ENCODE results near the gene SCAMP1.

The SCAMP1 gene

DNA sequence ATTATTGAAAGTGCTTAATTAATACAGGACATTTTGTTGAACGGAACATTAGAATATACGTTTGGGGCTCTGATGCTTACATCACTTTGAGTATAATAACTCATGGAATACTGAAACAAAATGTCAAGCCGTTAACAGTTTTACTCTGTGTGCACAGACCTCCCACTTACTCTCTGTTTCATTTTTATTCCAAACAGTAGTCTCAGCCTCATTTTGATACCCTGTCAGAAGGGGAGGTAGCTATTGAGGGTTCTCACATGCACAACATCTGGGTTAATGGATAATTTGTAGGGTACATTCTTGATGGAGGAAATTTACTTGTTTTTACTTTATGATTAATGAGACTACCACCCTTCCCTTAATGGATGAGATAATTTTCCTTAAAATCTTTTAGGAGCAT lies 59.0 kb downstream of the SCAMP1 start:
- H3K4me3 ChIP-seq (ENCODE audit: low read depth, low read length): no peak overlapping the region
- TF ChIP-seq, protein P1, sequence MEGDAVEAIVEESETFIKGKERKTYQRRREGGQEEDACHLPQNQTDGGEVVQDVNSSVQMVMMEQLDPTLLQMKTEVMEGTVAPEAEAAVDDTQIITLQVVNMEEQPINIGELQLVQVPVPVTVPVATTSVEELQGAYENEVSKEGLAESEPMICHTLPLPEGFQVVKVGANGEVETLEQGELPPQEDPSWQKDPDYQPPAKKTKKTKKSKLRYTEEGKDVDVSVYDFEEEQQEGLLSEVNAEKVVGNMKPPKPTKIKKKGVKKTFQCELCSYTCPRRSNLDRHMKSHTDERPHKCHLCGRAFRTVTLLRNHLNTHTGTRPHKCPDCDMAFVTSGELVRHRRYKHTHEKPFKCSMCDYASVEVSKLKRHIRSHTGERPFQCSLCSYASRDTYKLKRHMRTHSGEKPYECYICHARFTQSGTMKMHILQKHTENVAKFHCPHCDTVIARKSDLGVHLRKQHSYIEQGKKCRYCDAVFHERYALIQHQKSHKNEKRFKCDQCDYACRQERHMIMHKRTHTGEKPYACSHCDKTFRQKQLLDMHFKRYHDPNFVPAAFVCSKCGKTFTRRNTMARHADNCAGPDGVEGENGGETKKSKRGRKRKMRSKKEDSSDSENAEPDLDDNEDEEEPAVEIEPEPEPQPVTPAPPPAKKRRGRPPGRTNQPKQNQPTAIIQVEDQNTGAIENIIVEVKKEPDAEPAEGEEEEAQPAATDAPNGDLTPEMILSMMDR (IDR thresholded peaks at IDR 0.05; ENCODE audit: borderline replicate concordance, insufficient read depth, low read depth, low read length): no peak

DNA sequence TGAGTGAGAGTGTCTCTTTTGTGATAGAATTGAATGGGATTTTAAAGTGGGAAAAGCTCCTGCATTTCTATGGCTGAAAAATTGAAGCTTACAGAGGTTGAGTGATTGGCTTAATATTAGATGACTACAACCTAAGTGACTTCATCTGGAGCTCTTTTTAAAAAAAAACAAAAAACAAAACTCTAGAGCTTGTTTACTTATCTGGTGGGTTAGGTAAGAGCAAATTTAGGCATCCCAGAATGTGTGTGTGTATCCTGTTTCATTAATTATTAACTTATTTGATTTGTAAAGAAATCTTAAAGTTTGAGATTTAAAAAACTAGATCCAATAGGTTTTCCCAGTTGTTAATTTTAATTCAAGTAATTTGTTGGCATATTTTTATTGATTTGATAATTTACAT lies 60.1 kb downstream of the SCAMP1 start:
- H3K4me3 ChIP-seq (ENCODE audit: low read depth, low read length): no peak overlapping the region
- TF ChIP-seq, protein P1 (IDR thresholded peaks at IDR 0.05; ENCODE audit: borderline replicate concordance, insufficient read depth, low read depth, low read length): no peak

DNA sequence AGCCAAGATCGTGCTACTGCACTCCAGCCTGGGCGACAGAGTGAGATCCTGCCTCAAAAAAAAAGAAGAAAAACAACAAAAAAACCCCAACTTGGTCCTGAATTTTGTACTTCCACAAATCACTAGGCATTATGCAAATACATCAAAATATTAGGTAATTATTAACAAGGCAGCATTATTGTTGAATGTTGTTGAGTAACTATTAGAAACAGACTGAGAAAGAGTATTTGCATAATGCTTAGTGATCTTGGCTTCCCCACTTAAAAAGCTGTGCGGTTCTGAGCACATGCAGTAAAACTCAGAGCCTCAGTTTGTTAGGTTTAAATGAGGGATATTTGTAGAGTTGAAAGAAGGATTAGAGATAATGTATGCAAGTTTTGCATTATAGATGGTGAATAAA lies 64.2 kb downstream of the SCAMP1 start:
- TF ChIP-seq, protein P1 (IDR thresholded peaks at IDR 0.05; ENCODE audit: borderline replicate concordance, insufficient read depth, low read depth, low read length): no peak

DNA sequence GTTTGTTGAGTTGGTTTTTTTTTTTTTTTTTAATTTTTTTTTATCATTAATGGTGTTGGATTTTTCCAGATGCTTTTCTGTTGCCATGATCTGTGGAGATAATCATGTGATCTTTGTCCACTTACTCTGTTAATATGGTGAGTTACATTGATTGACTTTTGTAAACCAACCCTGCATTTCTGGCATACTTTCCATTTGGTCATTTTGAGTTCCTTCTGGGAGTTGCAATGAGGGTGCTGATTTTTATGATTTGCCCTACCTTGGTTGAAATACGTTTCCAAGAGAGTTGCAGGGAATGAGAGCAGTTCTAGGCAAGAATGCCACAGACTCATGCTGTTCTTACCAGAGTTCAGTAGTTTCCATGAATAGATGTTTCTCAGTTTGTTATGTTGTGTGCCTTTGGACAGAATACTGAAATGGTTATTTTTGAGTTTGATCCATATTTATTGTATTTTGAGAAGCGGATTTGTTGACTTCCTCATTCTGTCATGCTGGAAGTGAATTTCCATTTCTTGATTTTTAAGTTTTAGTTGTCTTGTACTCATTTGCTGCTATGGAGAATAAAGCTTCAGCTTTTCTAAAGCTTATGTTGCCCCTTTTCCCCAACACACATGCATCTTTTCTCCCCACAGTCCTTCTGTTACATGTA lies 69.0 kb downstream of the SCAMP1 start:
- TF ChIP-seq, protein P1 (IDR thresholded peaks at IDR 0.05; ENCODE audit: borderline replicate concordance, insufficient read depth, low read depth, low read length): no peak
- H3K4me3 ChIP-seq (ENCODE audit: low read depth, low read length): no peak overlapping the region

More for the DNA sequence above, 64.2 kb downstream of the SCAMP1 start:
- H3K4me3 ChIP-seq (ENCODE audit: low read depth, low read length): no peak overlapping the region

DNA sequence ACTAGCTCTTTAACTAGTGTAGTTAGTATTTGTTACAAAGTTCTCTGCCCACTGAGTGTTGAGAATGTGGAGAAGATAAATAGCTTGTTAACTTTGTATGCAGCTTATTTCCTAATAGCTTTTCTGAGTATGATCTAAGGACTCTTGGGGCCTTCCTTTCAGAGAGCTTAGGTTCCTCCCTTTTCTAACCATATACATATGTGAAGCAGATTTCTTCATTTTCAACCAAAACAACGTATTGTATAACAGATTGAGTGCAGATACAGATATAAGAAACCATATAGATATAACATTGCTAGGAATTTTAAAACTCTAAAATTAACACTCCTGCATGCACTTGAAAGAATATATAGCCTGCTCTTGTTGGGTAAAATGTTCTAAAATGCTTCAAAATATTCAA lies 70.4 kb downstream of the SCAMP1 start:
- TF ChIP-seq, protein P1 (IDR thresholded peaks at IDR 0.05; ENCODE audit: borderline replicate concordance, insufficient read depth, low read depth, low read length): no peak

DNA sequence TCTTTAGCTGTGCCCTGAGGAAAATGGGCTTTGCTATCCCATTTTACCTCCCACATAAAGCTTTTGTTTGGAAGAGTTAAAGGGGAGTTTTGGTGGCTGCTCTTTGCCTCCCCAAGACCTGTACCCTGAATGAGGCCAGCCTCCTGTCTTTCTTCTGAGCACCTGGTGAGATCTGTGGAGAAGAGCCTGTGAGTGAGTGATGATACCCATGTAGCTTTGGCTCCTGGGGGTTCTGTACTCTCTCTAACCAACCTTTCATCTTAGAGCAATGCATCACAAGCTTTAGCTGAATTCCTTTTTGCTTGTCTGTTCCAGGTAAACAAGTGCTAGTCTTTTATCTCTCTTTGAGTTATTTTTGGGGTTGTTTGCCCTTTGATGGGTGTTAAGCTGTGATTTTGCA lies 73.6 kb downstream of the SCAMP1 start:
- no peak overlapping the region for H3K4me3 ChIP-seq (ENCODE audit: low read depth, low read length)
- TF ChIP-seq, protein P1 (IDR thresholded peaks at IDR 0.05; ENCODE audit: borderline replicate concordance, insufficient read depth, low read depth, low read length): no peak

More for the DNA sequence above, 70.4 kb downstream of the SCAMP1 start:
- H3K4me3 ChIP-seq (ENCODE audit: low read depth, low read length): no peak overlapping the region

DNA sequence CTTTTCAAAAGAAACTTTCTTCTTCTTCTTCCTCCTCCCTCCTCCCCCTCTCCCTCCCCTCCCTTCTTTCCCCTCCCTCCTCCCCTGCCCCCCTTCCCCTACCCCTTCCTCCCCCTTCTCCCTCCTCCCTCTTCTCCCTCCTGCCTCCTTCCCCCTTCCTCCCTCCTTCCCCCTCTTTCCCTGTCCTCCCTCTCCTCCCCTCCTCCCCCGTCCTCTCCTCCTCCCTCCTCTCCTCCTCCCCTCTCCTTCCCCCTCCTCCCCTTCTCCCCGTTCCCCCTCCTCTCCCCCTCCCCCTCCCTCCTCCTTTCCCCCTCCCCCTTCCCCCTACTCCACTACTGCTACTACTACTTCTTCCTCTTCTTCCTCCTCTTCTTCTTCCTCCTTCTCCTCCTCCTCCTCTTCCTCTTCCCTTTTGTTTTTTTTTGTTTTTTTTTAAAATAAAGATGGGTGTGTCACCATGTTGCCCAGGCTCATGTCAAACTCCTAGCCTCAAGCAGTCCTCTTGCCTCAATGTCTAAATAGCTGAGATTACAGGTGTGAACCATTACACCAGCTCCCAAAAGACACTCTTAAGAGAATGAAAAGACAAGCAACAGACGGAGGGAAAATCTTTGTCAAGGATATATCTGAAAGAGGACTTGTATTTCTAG lies 87.5 kb downstream of the SCAMP1 start:
- TF ChIP-seq, protein P1 (IDR thresholded peaks at IDR 0.05; ENCODE audit: borderline replicate concordance, insufficient read depth, low read depth, low read length): no peak
- no peak overlapping the region for H3K4me3 ChIP-seq (ENCODE audit: low read depth, low read length)
